ENCODE data around the gene ANKRD65.
A peak's percentile ranks its signal among the peaks of the same experiment; 100 is the strongest.
"Not testable (repeated sequence)": the region's sequence is repeated elsewhere in the genome, so short reads cannot be mapped to it uniquely, and the experiment has no call there.

Gene ANKRD65

DNA sequence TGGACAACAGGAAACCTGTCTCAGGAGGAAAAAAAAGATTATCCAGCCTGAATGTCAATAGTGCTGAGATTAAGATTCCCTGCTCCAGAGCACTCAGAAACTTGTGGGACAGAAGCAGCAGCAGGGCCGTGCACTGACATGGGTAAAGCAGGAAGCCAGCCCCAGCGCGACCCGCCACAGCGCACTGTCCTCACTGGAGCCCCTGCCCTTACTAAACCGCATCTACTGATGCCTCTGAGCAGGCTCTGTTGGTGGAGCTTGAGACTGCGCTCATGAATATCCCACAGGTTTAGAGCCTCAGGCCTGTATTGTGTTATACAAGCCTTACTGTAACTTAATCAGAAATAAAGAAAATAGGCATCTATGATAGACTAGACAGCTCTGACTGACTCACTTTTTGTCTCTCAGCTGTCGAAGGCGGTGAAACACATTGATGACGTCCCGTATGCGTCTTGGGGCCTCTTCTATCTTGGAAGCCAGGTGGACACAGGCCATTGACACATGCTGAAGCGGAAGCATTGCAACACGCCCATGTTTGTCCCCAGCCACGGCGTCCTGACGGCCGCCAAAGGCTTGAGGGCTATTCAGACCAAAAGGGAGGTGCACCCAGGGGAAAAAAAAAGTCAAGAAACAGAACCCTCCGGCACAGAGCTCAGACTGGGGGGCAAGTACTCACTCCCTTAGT lies 23.1 kb downstream of the ANKRD65 start:
- DNase-seq (ENCODE audit: low read depth in 2 of 2), result no peak

DNA sequence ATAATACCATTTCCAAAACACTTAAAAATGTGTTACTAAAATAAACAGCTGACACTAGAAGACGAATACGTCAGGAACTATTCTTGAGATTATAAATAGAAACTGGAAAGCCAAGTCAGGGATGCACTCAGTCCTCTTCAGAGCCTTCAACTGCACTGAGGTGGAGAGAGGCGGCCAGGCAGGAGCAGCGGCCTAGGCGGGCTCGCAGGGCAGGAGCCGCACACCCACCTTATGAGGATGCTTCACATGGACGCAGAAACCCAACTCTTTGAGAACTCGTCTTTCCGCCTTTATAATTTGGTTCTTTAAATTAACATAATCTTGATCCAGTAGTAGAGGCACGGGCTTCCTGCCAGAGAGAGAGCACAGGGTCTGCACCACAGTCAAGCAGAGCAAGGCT lies 25.9 kb downstream of the ANKRD65 start:
- no peak for DNase-seq (ENCODE audit: low read depth in 2 of 2)

DNA sequence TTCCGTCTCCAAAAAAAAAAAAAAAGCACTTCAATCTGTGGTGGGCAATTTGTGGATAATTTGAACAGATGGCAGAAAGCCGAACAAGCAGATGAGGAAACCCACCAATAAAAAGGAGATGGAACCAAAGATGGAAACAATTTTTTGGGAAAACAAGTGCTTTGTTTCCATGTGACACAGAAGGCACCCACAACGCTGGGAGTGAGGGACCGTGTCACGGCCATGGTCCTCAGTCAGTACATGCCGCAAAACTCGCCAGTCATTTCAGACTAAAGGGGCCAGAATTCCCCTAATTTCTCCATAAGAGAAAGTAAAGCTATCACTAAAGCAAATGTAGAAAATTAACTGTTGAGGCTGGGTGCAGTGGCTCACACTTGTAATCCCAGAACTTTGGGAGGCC lies 27.0 kb downstream of the ANKRD65 start:
- DNase-seq (ENCODE audit: low read depth in 2 of 2), result no peak

DNA sequence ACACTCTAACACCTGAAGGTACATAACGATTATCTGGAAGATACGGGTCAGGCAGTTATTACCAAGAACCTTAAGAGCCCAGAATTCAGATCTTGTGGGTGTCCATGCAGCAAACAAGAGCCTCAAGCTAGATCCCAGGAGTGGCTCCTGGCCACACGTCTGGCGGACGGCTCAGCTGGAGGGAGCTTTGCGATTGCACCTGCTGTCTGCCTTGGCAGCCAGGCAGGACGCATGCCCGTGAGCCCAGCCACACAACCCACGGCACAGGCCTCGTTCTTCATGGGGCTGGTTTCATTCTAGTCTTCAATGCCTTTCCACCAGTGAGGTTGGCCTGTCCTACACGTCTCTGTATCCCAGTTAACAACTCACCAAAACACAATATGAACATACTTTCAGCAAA lies 27.6 kb downstream of the ANKRD65 start:
- DNase-seq (ENCODE audit: low read depth in 2 of 2), result no peak

DNA sequence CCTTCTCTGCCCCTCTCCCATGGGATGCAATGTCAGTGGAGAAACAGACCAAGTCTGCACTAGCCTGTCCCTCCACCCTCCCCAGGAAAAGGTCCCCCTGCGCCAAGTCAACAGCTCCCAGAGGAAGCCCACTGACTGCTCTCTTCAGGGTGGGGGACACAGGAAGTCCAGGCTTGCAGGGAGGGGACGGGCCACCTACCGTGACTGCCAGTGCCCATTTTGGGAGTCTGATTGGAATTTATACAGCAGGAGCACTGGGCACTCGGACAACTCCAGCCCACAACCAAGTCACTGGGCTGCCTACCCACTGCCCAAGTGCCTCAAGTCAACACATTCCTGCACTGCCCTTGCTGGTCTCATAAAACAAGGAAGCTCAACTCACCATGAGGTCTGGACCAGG lies 28.1 kb downstream of the ANKRD65 start:
- DNase-seq (ENCODE audit: low read depth in 2 of 2), result no peak

DNA sequence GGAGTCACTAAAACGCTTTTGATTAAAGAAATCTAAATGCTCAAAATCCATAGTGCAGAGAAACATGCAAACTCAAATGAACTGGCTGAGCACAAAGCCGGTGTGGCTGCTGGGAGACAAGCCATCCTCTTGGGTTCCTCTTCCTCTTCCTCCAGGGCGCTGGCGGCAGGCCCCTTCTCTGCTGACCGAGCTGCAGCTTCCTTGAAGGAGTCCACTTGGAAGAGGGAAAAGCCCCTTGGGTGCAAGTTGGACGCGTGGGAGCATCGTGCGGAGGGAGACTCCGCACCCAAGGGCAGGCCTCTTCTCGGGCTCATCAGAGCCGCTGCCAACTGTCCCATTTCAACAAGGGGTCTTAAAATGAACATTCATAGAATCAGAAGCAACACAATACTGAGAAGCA lies 29.9 kb downstream of the ANKRD65 start:
- DNase-seq (ENCODE audit: low read depth in 2 of 2), result no peak

DNA sequence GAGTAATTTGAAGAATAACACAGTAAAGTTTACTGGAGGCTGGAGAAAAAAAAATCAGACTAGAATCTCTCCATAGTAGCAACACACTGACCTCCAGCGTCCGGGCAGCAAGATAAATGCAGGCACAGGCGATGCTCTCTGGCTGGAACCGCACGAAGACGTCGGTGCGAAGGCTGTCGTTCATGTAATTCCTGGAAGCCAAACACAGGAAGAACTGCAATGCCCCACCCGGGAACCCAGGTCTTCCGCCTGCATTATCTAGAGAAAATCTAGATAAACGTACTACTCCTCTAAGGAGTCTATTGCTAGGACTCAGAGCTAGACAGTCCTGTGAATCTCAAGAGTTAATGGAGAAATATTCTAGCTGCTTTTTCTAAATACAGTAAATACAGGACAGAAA lies 30.4 kb downstream of the ANKRD65 start:
- no peak for DNase-seq (ENCODE audit: low read depth in 2 of 2)

DNA sequence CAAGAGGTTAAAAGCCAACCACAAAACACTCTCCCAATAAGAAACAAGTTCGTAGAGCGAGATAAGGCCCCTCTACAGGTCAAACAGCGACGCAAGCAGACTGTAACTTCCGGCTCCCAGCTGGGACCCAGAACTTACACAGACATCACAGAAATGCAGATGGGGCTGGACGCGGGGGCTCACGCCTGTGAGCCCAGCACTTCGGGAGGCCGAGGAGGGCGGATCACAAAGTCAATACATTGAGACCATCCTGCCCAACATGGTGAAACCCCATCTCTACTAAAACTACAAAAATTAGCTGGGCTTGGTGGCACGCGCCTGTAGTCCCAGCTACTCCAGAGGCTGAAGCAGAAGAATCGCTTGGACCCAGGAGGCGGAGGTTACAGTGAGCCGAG lies 33.0 kb downstream of the ANKRD65 start:
- DNase-seq (ENCODE audit: low read depth in 2 of 2), result no peak

DNA sequence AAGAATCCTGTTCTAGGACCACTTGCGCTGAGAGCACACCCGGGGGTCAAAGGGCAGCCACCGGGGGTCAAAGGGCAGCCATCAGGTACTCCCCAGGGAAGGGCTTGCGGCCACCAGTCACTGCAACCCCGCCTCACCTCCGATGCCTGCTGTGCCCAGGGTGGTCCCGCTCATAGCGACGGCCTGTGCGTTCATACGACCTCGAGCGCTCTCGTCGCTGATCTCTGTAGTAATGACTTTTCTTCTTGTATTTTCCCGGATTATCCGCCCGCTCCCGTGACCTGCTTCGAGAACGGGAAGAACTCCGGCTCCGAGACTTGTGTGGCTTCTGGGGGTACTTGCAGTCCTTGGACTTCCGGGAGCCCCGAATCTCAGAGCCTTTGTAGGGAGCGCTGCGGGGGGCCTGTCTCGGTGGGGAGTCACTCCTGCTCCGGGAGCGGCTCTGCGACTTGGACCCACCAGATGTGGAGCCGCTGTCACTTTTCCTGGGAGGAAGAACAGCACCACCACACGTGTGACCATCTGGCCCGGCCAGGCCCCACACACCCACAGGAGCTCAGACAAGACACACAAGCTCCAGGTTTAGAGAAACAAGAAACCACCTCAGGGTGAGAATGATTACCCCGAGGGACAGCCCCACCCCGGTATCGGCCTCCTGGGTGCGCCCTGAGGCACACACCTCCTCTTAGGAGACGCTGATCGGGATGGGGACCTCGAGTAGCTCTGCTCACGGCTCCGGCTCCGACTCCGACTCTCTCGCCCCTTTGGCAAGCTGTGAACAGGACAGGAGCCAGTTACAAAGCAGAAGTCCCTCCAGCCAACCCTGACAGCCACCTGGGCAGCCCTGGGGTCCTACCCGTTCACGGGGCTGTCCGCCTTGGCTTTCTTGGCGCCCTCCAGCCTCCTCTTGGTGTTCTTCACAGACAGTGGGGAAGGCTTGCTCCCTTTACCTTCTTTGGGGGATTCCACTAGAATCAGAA lies 33.7 kb downstream of the ANKRD65 start:
- DNase-seq (ENCODE audit: low read depth in 2 of 2), result no peak

DNA sequence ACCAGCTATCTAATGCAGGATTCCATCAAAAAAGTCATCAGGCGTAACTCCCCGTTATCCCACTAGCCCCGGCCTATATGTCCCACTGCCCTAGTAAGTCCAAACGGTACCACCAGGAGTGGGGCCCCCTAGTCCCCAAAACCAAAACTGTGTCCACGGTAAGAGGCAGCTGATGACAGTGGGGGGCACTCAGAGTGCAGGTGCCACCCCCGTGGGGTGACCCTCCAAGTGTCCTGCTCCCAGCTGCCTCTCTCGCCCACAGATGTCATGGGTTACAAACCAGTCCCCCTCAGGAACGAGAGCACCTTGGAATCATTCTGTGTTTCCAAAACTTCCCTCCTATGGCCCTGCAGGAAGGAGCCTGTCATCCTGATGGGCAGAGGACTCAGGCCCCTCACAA lies 35.1 kb downstream of the ANKRD65 start:
- no peak for DNase-seq (ENCODE audit: low read depth in 2 of 2)

DNA sequence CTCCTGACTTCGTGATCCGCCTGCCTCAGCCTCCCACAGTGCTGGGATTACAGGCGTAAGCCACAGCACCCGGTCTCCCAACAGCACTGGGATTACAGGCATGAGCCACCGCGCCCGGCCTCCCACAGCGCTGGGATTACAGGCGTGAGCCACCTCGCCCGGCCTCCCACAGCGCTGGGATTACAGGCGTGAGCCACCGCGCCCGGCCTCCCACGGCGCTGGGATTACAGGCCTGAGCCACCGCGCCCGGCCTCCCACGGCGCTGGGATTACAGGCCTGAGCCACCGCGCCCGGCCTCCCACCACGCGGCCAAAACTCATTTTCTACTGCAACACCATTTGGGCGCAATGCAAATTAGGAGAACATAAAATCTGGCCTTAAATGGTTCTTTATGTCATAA lies 35.7 kb downstream of the ANKRD65 start:
- DNase-seq (ENCODE audit: low read depth in 2 of 2), result not testable (repeated sequence)

DNA sequence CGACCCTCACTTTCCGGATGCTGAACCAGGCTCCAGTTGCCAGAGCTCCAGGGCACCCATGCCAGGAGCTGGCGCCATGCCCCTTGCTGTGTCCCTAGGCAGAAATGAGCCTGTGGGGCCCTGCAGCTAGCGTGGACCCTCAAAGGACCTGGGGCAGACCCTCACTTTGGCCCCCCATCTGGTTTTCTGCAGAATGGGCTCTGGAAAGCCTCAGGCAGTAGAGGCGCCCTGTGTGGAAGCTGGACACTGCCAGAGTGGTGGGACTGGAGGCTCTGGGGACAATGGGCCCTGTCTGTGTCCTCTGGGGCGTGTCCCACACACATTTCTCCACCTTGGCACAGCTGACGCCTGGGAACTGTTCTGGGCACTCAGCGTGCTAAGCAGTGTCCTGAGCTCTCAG lies 39.8 kb downstream of the ANKRD65 start:
- DNase-seq (ENCODE audit: low read depth in 2 of 2), result no peak

DNA sequence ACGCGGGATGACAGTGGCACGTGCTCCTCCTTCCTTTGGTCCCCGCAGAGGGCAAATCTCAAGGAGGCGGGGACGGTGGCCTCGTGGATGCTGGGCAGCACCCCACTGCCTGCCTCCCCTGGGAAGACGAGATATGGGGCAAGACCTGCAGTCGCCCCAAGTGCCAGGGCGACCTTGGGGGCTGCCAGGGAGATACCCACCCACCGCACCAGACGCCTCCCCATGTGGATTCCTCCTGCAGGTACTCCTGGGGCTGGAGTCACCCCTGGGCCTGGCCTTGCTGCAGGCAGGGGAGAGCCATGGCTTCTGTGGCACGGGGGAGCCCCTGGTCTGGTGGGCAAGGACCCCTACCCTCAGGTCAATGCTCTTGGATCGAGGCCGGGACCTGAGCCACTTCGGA lies 40.2 kb downstream of the ANKRD65 start:
- DNase-seq (ENCODE audit: low read depth in 2 of 2), result no peak

DNA sequence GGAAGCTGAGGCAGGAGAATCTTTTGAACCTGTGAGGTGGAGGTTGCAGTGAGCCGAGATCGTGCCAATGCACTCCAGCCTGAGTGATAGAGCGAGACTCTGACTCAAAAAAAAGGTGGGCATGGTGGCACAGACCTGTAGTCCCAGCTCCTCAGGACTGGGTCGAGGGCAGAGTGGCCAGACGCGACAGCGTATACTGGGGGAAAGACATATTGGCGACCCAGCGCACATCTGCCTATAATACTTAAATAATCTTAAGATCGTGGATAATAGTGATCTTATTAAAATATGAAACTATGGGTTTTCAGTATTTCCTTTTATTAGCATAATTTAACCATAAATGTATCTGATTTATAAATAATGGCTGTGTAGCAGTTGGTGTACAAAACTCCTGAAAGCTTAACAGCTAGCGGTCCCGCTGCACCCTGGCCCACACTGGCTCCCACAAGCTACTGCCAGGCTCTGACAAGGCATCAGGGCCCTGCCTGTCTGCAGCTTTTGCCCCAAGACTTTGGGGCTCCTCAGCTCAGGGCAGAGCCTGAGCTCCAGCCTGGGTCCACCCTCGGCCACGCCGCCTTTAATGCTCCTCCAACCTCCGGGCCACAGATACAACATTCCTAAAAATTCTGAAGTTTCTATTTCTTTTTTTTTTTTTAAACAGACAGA lies 43.4 kb downstream of the ANKRD65 start:
- no peak for DNase-seq (ENCODE audit: low read depth in 2 of 2)

DNA sequence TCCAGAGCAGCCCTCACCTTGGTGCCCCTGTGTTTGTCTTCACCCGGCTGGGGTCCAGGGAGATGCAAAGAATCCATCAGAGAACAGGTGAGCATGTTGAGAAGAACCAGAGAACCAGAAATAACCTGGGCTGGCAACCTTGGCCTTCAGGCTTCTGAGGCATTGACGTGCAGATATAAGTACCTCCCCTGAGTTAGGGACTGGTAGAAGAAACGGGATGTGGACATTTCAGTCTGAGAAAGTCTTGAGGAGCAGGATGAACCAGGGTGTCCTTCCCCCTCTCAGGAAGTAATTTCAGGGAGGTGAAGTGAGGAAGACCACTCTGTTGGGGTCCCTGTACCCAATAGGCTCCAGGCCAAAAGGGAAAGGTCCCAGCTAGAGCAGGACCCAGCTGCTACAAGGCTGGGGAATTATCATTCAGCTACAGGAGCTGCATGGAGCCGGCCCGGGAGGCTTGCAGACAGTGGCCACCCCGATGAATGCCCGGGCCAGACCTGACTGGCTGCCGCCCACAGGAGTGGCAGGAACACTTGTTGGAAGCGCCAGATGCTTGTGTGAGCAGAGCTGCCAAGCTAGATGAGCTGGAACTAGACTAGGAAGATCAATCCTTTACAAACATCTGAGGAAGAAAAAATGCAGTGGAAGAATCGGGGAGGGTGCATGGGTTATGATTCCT lies 44.4 kb downstream of the ANKRD65 start:
- DNase-seq (ENCODE audit: low read depth in 2 of 2), result no peak

DNA sequence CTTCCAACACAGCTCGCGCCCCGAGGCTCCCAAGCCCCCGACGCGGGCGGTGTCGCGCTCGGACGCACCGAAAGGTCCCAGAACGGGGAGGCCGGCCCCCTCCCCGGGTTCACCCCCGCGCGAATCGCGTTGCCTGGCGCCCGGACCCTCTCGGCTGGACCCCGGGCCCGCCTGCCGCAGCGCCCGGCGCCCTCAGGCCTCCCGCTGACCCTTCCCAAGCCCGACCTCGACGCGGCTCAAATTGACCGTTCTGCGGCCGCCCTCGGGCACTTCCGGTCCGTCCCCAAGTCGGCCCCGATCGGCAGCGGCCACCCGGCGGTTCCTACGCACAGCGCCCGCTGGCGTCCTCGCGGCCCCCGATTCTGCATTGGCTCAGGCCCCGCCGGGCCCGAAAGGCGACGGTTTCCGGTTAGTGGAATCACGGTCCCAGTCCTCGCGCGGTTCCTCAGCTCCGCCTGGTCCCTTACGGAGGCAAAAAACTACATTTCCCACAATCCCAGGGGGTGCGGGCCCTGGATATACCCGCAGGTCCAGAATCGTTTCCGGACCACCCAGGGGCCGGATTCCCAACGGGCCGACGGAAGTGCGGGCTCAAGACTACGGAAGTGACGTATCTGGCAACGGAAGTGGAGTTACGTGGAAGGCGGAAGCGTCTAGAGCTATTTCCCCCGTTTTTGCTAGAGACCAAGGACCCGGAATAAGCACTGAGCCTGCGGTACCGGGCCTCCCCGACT lies 46.0 kb downstream of the ANKRD65 start, which contains the start of gene AURKAIP1:
Gene AURKAIP1, minus strand, starts transcription at position 279 of the 734 bp plus-strand sequence. CDS start 451 bp downstream, outside the sequence.
- peak; percentile 86 to 97 for DNase-seq (ENCODE audit: low read depth in 2 of 2)

DNA sequence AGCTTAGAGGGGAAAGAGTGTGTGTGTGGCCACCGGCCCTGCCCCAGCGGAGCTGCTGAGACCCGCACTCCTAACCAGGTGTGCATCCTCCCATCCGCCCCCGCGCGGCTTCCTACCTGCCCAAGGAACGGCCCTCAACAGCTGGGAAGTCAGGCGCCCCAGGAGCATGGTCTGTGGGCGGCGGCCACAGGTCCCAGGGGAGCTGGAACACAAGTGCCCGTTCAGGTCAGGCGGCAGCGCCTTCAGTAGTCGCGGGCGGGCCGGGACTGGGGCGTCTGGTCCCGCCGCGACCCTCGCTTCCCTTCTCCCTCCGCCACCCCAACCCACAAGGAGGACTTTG lies 46.5 kb downstream of the ANKRD65 start:
- DNase-seq (ENCODE audit: low read depth in 2 of 2), result no peak

DNA sequence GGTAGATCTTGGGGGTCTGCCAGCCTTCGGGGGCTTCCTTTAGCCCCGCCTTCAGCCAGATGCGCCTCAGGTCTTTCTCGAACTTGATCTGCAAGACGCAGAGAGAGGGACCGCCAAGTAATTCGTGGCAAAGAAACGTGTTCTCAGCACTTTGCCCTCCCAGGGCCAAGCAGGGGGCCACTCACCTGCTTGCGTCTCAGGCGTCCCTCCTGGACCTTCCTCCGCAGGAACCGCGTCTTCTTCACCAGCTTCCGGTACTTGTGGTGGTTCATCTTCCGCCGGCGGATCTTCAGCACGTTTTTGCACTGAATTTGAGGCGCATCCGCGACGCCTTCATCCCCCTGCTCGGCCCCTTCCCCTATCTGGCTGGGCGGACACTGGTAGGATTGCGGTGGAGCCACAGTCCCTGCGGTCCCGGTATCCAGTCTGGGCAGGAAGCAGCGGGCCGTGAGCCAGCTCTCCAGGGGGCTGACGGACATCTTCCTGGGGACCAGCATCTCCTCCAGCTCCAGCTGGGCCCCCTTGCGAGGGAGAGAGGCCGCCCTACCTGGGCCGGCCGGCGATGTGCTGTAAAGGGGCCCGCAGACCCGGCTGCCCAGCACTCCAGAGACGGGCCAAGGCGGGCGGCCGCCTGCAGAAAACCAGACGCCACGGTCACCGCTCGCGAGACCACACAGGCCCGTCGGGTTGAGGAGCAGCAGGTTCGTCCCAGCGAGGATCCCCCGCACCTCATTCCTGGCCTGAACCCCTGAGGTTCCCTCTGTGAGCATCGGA lies 47.1 kb downstream of the ANKRD65 start:
- DNase-seq (ENCODE audit: low read depth in 2 of 2), result no peak

DNA sequence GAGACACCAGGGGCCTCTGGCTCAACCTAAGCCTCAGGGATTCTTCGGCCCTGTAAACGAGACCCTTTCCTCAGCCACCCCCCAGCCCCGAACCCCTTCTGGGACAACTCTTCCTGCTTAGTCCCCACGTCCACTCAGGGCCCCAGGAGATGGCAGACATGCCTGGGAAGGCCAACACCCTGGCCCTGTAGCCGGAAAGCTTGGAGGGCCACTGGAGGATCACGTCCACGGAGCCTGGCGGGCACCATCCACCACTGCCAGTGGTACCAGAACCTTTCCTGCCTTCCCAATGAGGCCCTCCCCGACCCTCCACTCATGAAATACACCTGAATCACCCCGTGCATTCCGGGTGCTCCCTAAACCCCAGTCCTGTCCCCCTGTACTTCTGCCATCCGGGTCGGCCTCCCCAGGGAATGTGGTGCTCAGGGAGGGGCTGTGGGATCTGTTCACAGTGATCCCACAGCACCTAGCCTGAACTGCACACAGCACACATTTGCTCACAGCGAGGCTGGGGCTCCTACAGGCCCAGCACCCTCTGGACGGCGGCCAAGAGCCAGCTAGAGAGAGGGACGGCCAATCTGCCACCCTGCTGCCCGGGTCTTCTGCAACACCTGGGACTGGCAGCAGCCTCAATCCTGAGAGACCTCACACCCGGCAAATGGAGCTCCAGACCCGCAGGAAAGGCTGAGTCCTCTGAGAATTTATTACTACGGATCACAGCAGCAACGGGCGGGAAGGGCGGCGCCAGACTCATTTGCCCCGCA lies 47.8 kb downstream of the ANKRD65 start:
- DNase-seq (ENCODE audit: low read depth in 2 of 2), result no peak

All from stimulated activated CD4-positive, alpha-beta T cell treated with anti-CD3 and anti-CD28 coated beads, Interleukin-4, amount 100 ng/mL, for 48 hours (primary cell).